Glomerular visceral epithelial cell (primary cell): ENCODE measurements around the gene CCDC69.

Experiments
- DNase-seq: peaks from one replicate; pipeline ENCODE4 v3.0.0-alpha.2; 2016; ENCODE audit errors: extremely low spot score

Gene CCDC69

GRCh38 chr5:151142933-151143332 is 81.0 kb downstream of the CCDC69 start:
- DNase-seq = no peak

- DNase-seq = no peak
These were observed 82.4 kb downstream of the CCDC69 start for GRCh38 chr5:151141535-151141934.

GRCh38 chr5:151140686-151141459 is 83.0 kb downstream of the CCDC69 start:
- DNase-seq = no peak

- DNase-seq = no peak
These were observed 84.2 kb downstream of the CCDC69 start for GRCh38 chr5:151139646-151140045.

- DNase-seq = no peak
These were observed 84.9 kb downstream of the CCDC69 start for GRCh38 chr5:151139015-151139414.

GRCh38 chr5:151138114-151138513 is 85.8 kb downstream of the CCDC69 start:
- no peak for DNase-seq

- no peak for DNase-seq
These were observed 86.6 kb downstream of the CCDC69 start for GRCh38 chr5:151137067-151137825.

GRCh38 chr5:151134228-151134627 is 89.7 kb downstream of the CCDC69 start:
- DNase-seq = no peak

GRCh38 chr5:151132963-151133362 is 90.9 kb downstream of the CCDC69 start:
- DNase-seq = no peak
